HG02870 (cell line): ENCODE measurements around the gene GPHB5.

Experiments used
- ATAC-seq: cut with Tn5 transposase; IDR thresholded peaks from one replicate; pipeline ENCODE4 v1.9.1; 2021; ENCODE audit warnings: mild to moderate bottlenecking, moderate library complexity; ENCODE audit not compliant: unreplicated experiment

GPHB5 gene

DNA sequence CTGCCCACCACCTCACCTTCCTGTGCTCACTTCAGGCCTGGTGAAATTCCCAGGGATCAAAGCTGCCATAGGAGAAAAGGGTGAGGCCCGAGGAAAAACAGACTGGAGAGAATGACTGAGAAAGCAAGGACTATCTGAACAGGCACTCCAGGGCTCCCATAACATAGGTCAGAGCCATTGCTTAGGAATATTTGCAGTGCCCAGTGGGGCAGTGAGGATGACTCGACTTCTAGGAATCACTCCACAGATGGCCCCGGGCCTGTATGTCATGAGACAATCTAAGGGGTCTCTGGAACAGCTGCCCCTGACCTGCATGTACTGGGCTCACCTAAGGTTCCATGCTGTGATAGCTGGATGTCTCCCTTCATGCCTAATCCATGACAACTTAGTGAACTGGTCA, 51.6 kb downstream of the GPHB5 start:
- ATAC-seq, result no peak

DNA sequence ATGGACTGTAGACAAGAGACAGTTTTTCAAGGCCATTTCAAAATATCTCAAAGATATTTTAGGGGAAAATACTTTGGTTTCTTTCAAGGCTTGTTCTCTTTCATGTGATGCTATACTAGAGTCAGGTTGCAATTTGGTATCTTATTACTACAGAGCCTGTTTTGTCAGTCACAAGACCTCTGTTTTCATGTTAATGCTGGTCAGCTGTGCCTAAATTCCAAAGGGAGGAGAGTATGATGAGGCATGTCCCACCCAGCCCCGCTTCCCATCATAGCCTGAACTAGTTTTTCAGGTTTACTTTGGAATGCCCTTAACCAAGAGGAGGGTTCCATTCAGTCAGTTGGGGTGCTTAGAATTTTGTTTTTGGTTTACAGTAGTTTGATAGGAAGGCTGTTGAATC, 52.6 kb downstream of the GPHB5 start:
- no peak for ATAC-seq
